Measurements from ENCODE around the gene TMPRSS13.

The TMPRSS13 gene

GRCh38 chr11:117917591-117918151, 11.5 kb downstream of the TMPRSS13 start:
- no peak for DNase-seq (ENCODE audit: low read depth)
- no peak for TF ChIP-seq CTCF (IDR thresholded peaks at IDR 0.05; ENCODE audit: low read depth, low read length, missing control alignments)
- no peak overlapping the region for H3K4me3 ChIP-seq (ENCODE audit: low read depth, low read length)

GRCh38 chr11:117916956-117917355, 12.2 kb downstream of the TMPRSS13 start:
- no peak for DNase-seq (ENCODE audit: low read depth)
- no peak for TF ChIP-seq CTCF (IDR thresholded peaks at IDR 0.05; ENCODE audit: low read depth, low read length, missing control alignments)
- no peak overlapping the region for H3K4me3 ChIP-seq (ENCODE audit: low read depth, low read length)

- no peak for DNase-seq (ENCODE audit: low read depth)
- H3K4me3 ChIP-seq (ENCODE audit: low read depth, low read length) = no peak overlapping the region
- TF ChIP-seq CTCF (IDR thresholded peaks at IDR 0.05; ENCODE audit: low read depth, low read length, missing control alignments) = no peak
Observed at GRCh38 chr11:117915672-117916235, 13.4 kb downstream of the TMPRSS13 start.

GRCh38 chr11:117914991-117915618, 14.1 kb downstream of the TMPRSS13 start:
- DNase-seq (ENCODE audit: low read depth) = no peak
- no peak for TF ChIP-seq CTCF (IDR thresholded peaks at IDR 0.05; ENCODE audit: low read depth, low read length, missing control alignments)
- no peak overlapping the region for H3K4me3 ChIP-seq (ENCODE audit: low read depth, low read length)

- no peak for TF ChIP-seq CTCF (IDR thresholded peaks at IDR 0.05; ENCODE audit: low read depth, low read length, missing control alignments)
- no peak overlapping the region for H3K4me3 ChIP-seq (ENCODE audit: low read depth, low read length)
- no peak for DNase-seq (ENCODE audit: low read depth)
Observed at GRCh38 chr11:117914398-117914761, 14.8 kb downstream of the TMPRSS13 start.

DNA sequence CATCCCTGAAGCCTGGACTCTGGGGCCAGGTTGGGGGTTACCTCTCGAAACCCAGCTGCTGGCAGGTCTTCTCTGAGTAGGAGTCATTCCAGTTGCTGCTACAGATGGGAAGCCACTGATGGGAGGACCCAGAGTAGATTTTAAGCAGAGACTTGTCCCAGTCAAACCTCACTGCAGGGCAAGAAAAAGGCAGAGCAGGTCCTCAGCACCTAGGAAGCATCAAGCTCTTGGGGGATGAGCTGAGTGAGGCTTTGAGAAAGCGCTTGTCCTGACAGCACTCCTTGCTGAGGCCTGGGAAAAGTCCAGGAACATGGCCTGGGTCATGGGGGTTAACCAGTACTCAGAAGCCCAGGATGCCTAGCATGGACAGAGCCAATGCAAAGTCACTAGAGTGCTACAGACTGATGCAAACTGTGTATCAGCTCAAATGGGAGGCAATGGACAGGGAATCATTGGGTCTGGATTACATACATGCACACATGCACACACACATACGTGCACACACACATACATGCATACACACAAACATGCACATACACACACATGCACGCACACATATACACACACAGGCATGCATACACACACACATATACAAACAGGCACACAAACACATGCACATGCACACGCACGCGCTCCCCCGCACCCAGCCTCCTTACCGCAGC, 15.3 kb downstream of the TMPRSS13 start:
- H3K4me3 ChIP-seq (ENCODE audit: low read depth, low read length) = no peak overlapping the region
- no peak for DNase-seq (ENCODE audit: low read depth)
- TF ChIP-seq CTCF (IDR thresholded peaks at IDR 0.05; ENCODE audit: low read depth, low read length, missing control alignments) = no peak

Data from GM12864 (cell line).